GM12878 (cell line): ENCODE data around the gene ATP5PD. TPM values are rescaled to one million over a fixed set of nuclear protein-coding genes. Genes with fewer than 3 reads are reported as not detected.
A peak's percentile ranks its signal among the peaks of the same experiment; 100 is the strongest.

Experiments used
- ATAC-seq: fragments of 200-7000 bp; cut with Tn5 transposase; 3 replicates; pipeline ENCODE4 v1.9.1; 2020; ENCODE audit warnings: mild to moderate bottlenecking, moderate library complexity
- Bru-seq: library from RNA; stranded (reverse); fragments of 400-500 nt; gene quantifications from one replicate; lab custom pipeline; 2021; lab: Mats Ljungman, UMichigan
- BruChase-seq, 2 experiments: library from RNA; stranded (reverse); fragments of 400-500 nt; gene quantifications; one replicate each; lab custom pipeline; 2021; lab: Mats Ljungman, UMichigan
- BruUV-seq: library from RNA; stranded (reverse); fragments of 400-500 nt; replicated peaks from 2 replicates; lab custom pipeline; 2021; lab: Mats Ljungman, UMichigan
- CTCF ChIA-PET: fragments of 300-600 bp; sonication (Branson Sonifier 250); formaldehyde crosslinking; extraction: SDS; loops from one replicate; lab custom pipeline; 2021; ENCODE audit warnings: inconsistent platforms; lab: Yijun Ruan, JAX
- POLR2A ChIA-PET: fragments of 350-600 bp; formaldehyde crosslinking; extraction: SDS; loops from one replicate; lab custom pipeline; 2021; ENCODE audit warnings: inconsistent platforms; lab: Charles Lee
- RAD21 ChIA-PET: fragments of 300-600 bp; sonication (Branson Sonifier 250); formaldehyde crosslinking; loops from one replicate; lab custom pipeline; 2023; ENCODE audit warnings: antibody characterized with exemption; ENCODE audit not compliant: unreplicated experiment; lab: Charles Lee
- SMC1A ChIA-PET: fragments of 300-600 bp; sonication (Branson Sonifier 250); formaldehyde crosslinking; loops from one replicate; lab custom pipeline; 2023; ENCODE audit not compliant: unreplicated experiment, uncharacterized antibody; lab: Charles Lee
- DNase-seq: peaks from one replicate; pipeline ENCODE4 v3.0.0-alpha.2; 2011; ENCODE audit warnings: low read depth, low spot score
- FAIRE-seq: peaks from 3 replicates; lab custom pipeline; 2011; peaks lifted over from hg19 to GRCh38; lab: Jason Lieb, UNC
- H2AFZ ChIP-seq: 2 replicates; pipeline ENCODE4 v1.6.0; 2011; ENCODE audit warnings: low read depth, low read length, control low read depth; ENCODE audit not compliant: control insufficient read depth
- H3K27ac ChIP-seq: 2 replicates; pipeline ENCODE4 v1.5.1; 2011; ENCODE audit warnings: control low read depth; ENCODE audit not compliant: control insufficient read depth, insufficient read depth
- H3K27me3 ChIP-seq, 2 experiments: replicated peaks in 1 of 2; 2 replicates each; pipeline versions ENCODE4 v1.6.0 to v1.6.1; 2011; ENCODE audit warnings: low read length in 1 of 2; ENCODE audit not compliant: control insufficient read depth in 2 of 2, insufficient read depth in 2 of 2
- H3K36me3 ChIP-seq, 2 experiments: 2 replicates each; pipeline ENCODE4 v1.5.1; 2011; ENCODE audit warnings: low read length in 1 of 2; ENCODE audit not compliant: control insufficient read depth in 2 of 2, insufficient read depth in 2 of 2
- H3K4me1 ChIP-seq: 2 replicates; pipeline ENCODE4 v1.6.1; 2011; ENCODE audit warnings: mild to moderate bottlenecking, low read length, moderate library complexity, mixed read lengths; ENCODE audit not compliant: control insufficient read depth, insufficient read depth
- H3K4me2 ChIP-seq: 2 replicates; pipeline ENCODE4 v1.6.0; 2011; ENCODE audit warnings: control low read depth; ENCODE audit not compliant: control insufficient read depth, insufficient read depth
- H3K4me3 ChIP-seq: fragments of 200-600 bp; sonication (generic); 2 replicates; pipeline ENCODE4 v1.5.1; 2016
- H3K79me2 ChIP-seq: 2 replicates; pipeline ENCODE4 v1.6.0; 2011; ENCODE audit warnings: low read length; ENCODE audit not compliant: control insufficient read depth, insufficient read depth
- H3K9ac ChIP-seq: 2 replicates; pipeline ENCODE4 v1.8.0; 2011; ENCODE audit warnings: low read length, control low read depth, mixed read lengths; ENCODE audit not compliant: control insufficient read depth, insufficient read depth
- H3K9me3 ChIP-seq: replicated peaks from 3 replicates; pipeline ENCODE4 v1.5.1; 2011; ENCODE audit warnings: mild to moderate bottlenecking, low read length; ENCODE audit not compliant: control insufficient read depth, insufficient read depth
- H4K20me1 ChIP-seq: 2 replicates; pipeline ENCODE4 v1.6.0; 2011; ENCODE audit not compliant: control insufficient read depth, insufficient read depth
- BACH1 ChIP-seq: fragments of 450-650 bp; IDR thresholded peaks from 2 replicates; pipeline ENCODE4 v1.6.1; 2017; ENCODE audit warnings: mild to moderate bottlenecking, borderline replicate concordance
- DPF2 ChIP-seq: fragments of 450-650 bp; IDR thresholded peaks from 2 replicates; pipeline ENCODE4 v1.6.1; 2017; ENCODE audit warnings: mild to moderate bottlenecking
- E2F8 ChIP-seq: fragments of 450-650 bp; IDR thresholded peaks from 2 replicates; pipeline ENCODE4 v1.6.1; 2018; ENCODE audit warnings: mild to moderate bottlenecking, low read depth, moderate library complexity; ENCODE audit not compliant: partially characterized antibody
- FOXM1 ChIP-seq: IDR thresholded peaks from 2 replicates; pipeline ENCODE4 v1.6.1; 2012; ENCODE audit warnings: low read depth, mild to moderate bottlenecking, inconsistent platforms, low read length, moderate library complexity
- GABPA ChIP-seq: IDR thresholded peaks from 2 replicates; pipeline ENCODE4 v1.6.1; 2014; ENCODE audit warnings: antibody characterized with exemption, low read depth, mild to moderate bottlenecking, inconsistent platforms
- IRF4 ChIP-seq: IDR thresholded peaks from 2 replicates; pipeline ENCODE4 v1.6.1; 2011; ENCODE audit warnings: low read depth, low read length
- KLF5 ChIP-seq: fragments of 450-650 bp; IDR thresholded peaks from 2 replicates; pipeline ENCODE4 v1.6.1; 2014; ENCODE audit warnings: mild to moderate bottlenecking; ENCODE audit not compliant: partially characterized antibody
- NBN ChIP-seq: fragments of 450-650 bp; IDR thresholded peaks from 2 replicates; pipeline ENCODE4 v1.6.1; 2016
- NR2C1 ChIP-seq: fragments of 450-650 bp; IDR thresholded peaks from 2 replicates; pipeline ENCODE4 v1.6.1; 2017; ENCODE audit warnings: antibody characterized with exemption, mild to moderate bottlenecking, moderate library complexity
- RELA ChIP-seq: fragments of 450-650 bp; IDR thresholded peaks from 2 replicates; pipeline ENCODE4 v1.8.0; 2014; ENCODE audit warnings: borderline replicate concordance; ENCODE audit not compliant: partially characterized antibody
- RUNX3 ChIP-seq: IDR thresholded peaks from 2 replicates; pipeline ENCODE4 v1.6.1; 2012; ENCODE audit warnings: low read length, inconsistent platforms
- SMAD1 ChIP-seq: fragments of 450-650 bp; IDR thresholded peaks from 2 replicates; pipeline ENCODE4 v1.6.1; 2018; ENCODE audit warnings: mild to moderate bottlenecking, low read depth; ENCODE audit not compliant: partially characterized antibody
- TCF7 ChIP-seq: IDR thresholded peaks from 2 replicates; pipeline ENCODE4 v1.6.1; 2014; ENCODE audit warnings: antibody characterized with exemption, borderline replicate concordance
- WGBS: methylation state at CpG from one replicate; pipeline ENCODE4 v1.1.6; 2016; ENCODE audit warnings: low lambda C conversion rate; ENCODE audit not compliant: insufficient replicate concordance, insufficient coverage; ENCODE audit errors: missing lambda C conversion rate; 5-methylcytosine and 5-hydroxymethylcytosine counted together
- in situ Hi-C: fragments of 300-500 bp; cut with MboI; formaldehyde crosslinking; loops from 9 replicates; pipeline ENCODE4 v1.14.3; 2018; ENCODE audit warnings: mixed read lengths
- intact Hi-C: fragments of 100-400 bp; cut with micrococcal nuclease; formaldehyde crosslinking; loops from one replicate; pipeline ENCODE4 v1.14.2; 2022; ENCODE audit not compliant: unreplicated experiment
- long read RNA-seq, 2 experiments: library from polyadenylated mRNA; unstranded; transcript quantifications; one replicate each; pipeline ENCODE4 v2.0.0, GENCODE V29; 2019 to 2020
- polyA minus RNA-seq, 3 experiments: library from RNA; depleted of rRNA, polyadenylated mRNA; stranded (reverse); fragments of >200 nt; gene quantifications; 2 replicates each; pipeline ENCODE4 v1.2.3, GENCODE V29; 2011
- polyA plus RNA-seq, 11 experiments: library from polyadenylated mRNA; depleted of rRNA in 4 of 11; unstranded in 6 of 11; stranded (reverse) in 5 of 11; fragments of >200 nt; fragmentation: Nextera tagmentation in 4 of 11; fragmentation: Illumina TruSeq in 1 of 11; extraction: Ambion mirVana in 4 of 11; extraction: Trizol in 1 of 11; gene quantifications; 1 replicate in 1 of 11; 2 replicates in 10 of 11; pipeline versions ENCODE4 v1.2.1 to v1.2.3, GENCODE V29; 2011 to 2016; ENCODE audit warnings: inconsistent platforms in 2 of 11, missing spikeins in 2 of 11, low read depth in 1 of 11
- total RNA-seq, 4 experiments: library from RNA; depleted of rRNA in 3 of 4; stranded (reverse); fragments of >200 nt in 3 of 4; fragmentation: Illumina TruSeq in 1 of 4; extraction: Trizol in 1 of 4; gene quantifications; 2 replicates each; pipeline versions ENCODE4 v1.2.1 to v1.2.3, GENCODE V29; 2013 to 2021
- TF ChIP-seq, protein P1 (sequence below): fragments of 450-650 bp; IDR thresholded peaks from 2 replicates; pipeline ENCODE4 v1.6.1; 2017; ENCODE audit warnings: low read depth, mild to moderate bottlenecking, moderate library complexity

ATP5PD gene
- total RNA-seq (2013; cell fraction: nucleolus; rRNA removed) = 36.7 and 39.6 TPM in 2 replicates
- total RNA-seq (2014; rRNA removed) (201 and 218 TPM in 2 replicates), total RNA-seq (2014; rRNA removed; fragmentation: Illumina TruSeq; extraction: Trizol) (303 and 307 TPM in 2 replicates), total RNA-seq (2021) (209 and 218 TPM in 2 replicates), polyA plus RNA-seq (2011; rRNA removed) (172 and 241 TPM in 2 replicates), polyA plus RNA-seq (2014; fragmentation: Illumina TruSeq; extraction: Trizol) (338 and 519 TPM in 2 replicates), polyA plus RNA-seq (2014; fragmentation: Nextera tagmentation; extraction: Ambion mirVana) (100 to 1,000 TPM; 710 to 772 TPM), polyA plus RNA-seq (2014; rRNA removed) (186 and 195 TPM in 2 replicates), polyA plus RNA-seq (2016; fragmentation: Nextera tagmentation; extraction: Ambion mirVana) (100 to 1,000 TPM; 436 to 445 TPM), polyA minus RNA-seq (2011; rRNA and poly(A)+ RNA removed) (126 and 155 TPM in 2 replicates), Bru-seq, nascent RNA (percentile 85 among the genes with signal in this experiment), BruChase-seq, experiment 1, labeled RNA remaining after a 6-hour chase (percentile 90 among the genes with signal in this experiment), BruChase-seq, experiment 2, labeled RNA remaining after a 2-hour chase (percentile 84 among the genes with signal in this experiment)
- polyA plus RNA-seq (2011; ENCODE audit: low read depth) = 502 TPM
- 200 and 326 TPM in 2 replicates for polyA plus RNA-seq (2011; cell fraction: cytosol; rRNA removed)
- 83.7 and 91.7 TPM in 2 replicates for polyA plus RNA-seq (2011; cell fraction: nucleus; rRNA removed)
- polyA plus RNA-seq (2012) = 300 and 334 TPM in 2 replicates
- polyA minus RNA-seq (2011; cell fraction: cytosol; rRNA and poly(A)+ RNA removed) = 46.9 and 49.8 TPM in 2 replicates
- 23.5 and 27.0 TPM in 2 replicates for polyA minus RNA-seq (2011; cell fraction: nucleus; rRNA and poly(A)+ RNA removed)
- long read RNA-seq, experiment 1, transcript ATP5PD-201 (6 exons, 603 nt) = major isoform, 62 of 73 reads
- long read RNA-seq, experiment 1, partial matches to known transcripts = 4 of 73 reads
- long read RNA-seq, experiment 1, other reads (novel, unspliced or antisense) = 7 of 73 reads
- long read RNA-seq, experiment 2, transcript ATP5PD-201 (6 exons, 603 nt) = major isoform, 129 of 169 reads
- long read RNA-seq, experiment 2, partial matches to known transcripts = 33 of 169 reads
- long read RNA-seq, experiment 2, other reads (novel, unspliced or antisense) = 5 of 169 reads

DNA sequence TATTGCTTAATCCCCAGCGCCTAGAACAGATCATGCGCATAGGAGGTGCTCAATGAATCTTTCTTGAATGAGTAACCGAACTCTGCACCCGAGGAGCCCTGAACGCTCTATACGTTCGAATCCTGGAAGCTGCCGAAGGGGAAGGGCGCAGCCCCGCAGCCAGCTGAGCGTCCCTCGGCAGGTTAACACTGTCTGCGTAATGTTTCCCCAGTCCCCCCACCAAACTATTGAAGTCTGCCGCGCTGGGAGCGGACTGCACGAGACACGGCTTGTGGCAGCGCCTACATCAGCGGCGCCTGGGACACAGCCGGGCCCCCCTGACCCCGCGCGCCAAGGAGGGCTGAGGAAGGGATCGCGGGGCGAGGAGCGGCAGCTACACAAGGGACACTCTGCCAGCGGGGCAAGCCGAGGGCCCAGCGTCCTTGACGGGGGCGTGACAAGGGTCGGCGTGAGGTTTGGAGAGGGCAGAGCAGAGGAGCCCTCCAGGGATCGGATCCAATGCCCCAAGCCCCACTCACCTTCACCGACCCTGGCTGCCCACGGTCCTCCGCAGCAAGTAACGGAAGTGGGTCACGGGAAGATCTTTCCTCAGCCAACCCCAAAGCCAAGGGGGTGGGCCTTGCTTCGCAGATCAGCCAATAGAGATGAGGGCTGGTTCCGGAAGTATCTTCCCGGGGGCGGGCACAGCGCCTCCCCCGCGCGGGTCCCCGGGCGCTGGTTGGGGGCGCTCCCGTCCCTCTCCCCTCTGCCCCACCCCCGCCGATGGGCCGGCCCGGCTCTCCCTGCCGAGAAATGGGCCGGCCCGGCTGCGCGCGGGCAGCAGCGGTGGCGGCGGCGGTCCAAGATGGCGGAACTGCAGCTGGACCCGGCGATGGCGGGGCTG is at the start of gene ATP5PD, which contains the start of gene KCTD2:
Gene ATP5PD (minus strand): TSS at position 563 of the 883 bp plus-strand sequence. CDS start 4,319 bp downstream, outside the sequence.
Gene KCTD2 (plus strand): TSS at position 819 of the 883 bp plus-strand sequence. CDS start 26 bp downstream, at position 845.
- ATAC-seq (peak; percentile 98), DNase-seq (peak; percentile 86), FAIRE-seq (peak; percentile 82)
- Histone ChIP-seq H3K4me2 (peak within 1 kb of the TSS; percentile 87), H4K20me1 (no peaks in the 10 kb centered on the region), H3K36me3 (no peaks in the 10 kb centered on the region; a peak in 3 of 4 replicates), H3K9me3 (no peaks in the 10 kb centered on the region), H3K27ac (peak within 1 kb of the TSS; percentile 71), H3K27me3 (no peaks in the 10 kb centered on the region), H3K4me1 (peaks cover 3% of the 10 kb centered on the region), H3K4me3 (peak within 1 kb of the TSS; percentile 97), H2AFZ (peak within 1 kb of the TSS; percentile 67), H3K9ac (peak within 1 kb of the TSS; percentile 80), H3K79me2 (peaks cover 22% of the 10 kb centered on the region)
- SMC1A ChIA-PET = interaction anchor here (1.0 to 1.5 kb wide), 2 partner anchors 13 to 67 kb away, joined by 3 to 4 read pairs; no protein-coding TSS in a partner anchor
- CTCF ChIA-PET = interaction anchor here (0.9 to 1.5 kb wide), 6 partner anchors 12 to 85 kb away, joined by 3 to 7 read pairs (median 4); no protein-coding TSS in a partner anchor
- intact Hi-C loops (loop anchor here (1.0 kb wide), 1 partner anchor 12 kb away; no protein-coding TSS in a partner anchor), in situ Hi-C loops (no loop called here)
- BruUV-seq = TSS peak; percentile 85
- under 1% methylated on average over 64 of the region's 72 CpGs for WGBS
- POLR2A ChIA-PET = interaction anchor here (0.9 to 1.8 kb wide), 7 partner anchors 10 to 173 kb away, joined by 3 to 4 read pairs (median 3); partner anchors contain the start of genes CDR2L and FDXR
- RAD21 ChIA-PET = interaction anchor here (0.5 to 4.3 kb wide), 3 partner anchors 68 to 370 kb away, joined by 3 to 22 read pairs (median 5); no protein-coding TSS in a partner anchor
- TF ChIP-seq IRF4 (no peak), RELA (peak; percentile 54), BACH1 (peak; percentile 40), FOXM1 (no peak), GABPA (peak; percentile 95), RUNX3 (peak; percentile 40), TCF7 (no peak), SMAD1 (peak; percentile 75), NR2C1 (peak; percentile 51), DPF2 (peak; percentile 77), KLF5 (peak; percentile 94), NBN (peak; percentile 61; the same call in 1 of the 2 replicates), E2F8 (no peak)
- TF ChIP-seq, protein P1, sequence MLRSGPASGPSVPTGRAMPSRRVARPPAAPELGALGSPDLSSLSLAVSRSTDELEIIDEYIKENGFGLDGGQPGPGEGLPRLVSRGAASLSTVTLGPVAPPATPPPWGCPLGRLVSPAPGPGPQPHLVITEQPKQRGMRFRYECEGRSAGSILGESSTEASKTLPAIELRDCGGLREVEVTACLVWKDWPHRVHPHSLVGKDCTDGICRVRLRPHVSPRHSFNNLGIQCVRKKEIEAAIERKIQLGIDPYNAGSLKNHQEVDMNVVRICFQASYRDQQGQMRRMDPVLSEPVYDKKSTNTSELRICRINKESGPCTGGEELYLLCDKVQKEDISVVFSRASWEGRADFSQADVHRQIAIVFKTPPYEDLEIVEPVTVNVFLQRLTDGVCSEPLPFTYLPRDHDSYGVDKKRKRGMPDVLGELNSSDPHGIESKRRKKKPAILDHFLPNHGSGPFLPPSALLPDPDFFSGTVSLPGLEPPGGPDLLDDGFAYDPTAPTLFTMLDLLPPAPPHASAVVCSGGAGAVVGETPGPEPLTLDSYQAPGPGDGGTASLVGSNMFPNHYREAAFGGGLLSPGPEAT = peak; percentile 68
